OCI-LY1 (cell line): ENCODE results near the gene LYL1.

Experiments
- CTCF ChIP-seq: fragments of 200-600 bp; sonication (generic), shearing (Covaris generic); IDR thresholded peaks from 2 replicates; pipeline ENCODE4 v1.5.1; 2017; ENCODE audit warnings: mild to moderate bottlenecking, antibody characterized with exemption, low read length, moderate library complexity, mixed read lengths
- EZH2 ChIP-seq: fragments of 200-600 bp; sonication (generic), shearing (Covaris generic); IDR thresholded peaks from 2 replicates; pipeline ENCODE4 v1.8.0; 2017; ENCODE audit warnings: borderline replicate concordance, mixed run types, mild to moderate bottlenecking, antibody characterized with exemption, low read length, moderate library complexity, mixed read lengths

DNA sequence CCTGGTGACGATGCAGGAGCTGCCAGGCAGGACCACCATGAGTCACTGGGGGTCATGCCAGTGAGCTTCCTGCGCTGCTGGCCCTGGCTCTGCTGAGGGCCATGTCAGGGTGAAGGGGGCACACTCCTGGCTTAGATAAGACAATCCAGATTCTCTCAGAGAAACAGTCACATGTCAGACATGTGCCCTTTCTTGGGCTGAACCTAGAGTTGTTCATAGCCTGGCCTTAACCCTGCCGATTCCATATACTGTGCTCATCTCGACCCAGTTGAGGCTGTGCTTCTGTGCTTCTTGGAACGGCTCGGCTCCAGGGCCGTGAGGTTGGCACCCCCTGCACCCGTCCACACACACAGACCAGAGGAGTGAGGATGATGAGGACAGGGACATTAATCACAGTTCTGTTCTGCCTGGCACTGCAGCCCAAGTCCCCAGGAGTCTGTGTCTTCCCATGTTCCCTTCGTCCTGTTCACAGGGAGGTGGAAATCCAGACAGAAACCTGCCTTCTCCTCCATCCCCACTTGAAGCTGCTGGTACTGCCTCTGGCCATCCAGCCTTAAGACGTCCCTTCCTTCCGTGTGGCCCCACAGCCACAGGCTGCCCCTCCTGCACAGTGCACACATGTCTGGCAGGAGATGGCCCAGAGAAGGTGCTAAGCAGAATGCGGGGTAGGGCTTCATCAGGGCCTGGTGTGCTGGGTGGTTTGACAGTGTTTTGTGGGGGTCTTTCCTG is 50.0 kb downstream of the LYL1 start:
- TF ChIP-seq CTCF (no peak), EZH2 (no peak)
